ENCODE measurements around the gene NUP93. TPM values are rescaled to one million over a fixed set of nuclear protein-coding genes. Genes with fewer than 3 reads are reported as not detected.

The NUP93 gene
- total and polyA plus RNA-seq, 9 of the 15 experiments (the other 6 are each of a cell fraction or from before 2014, with no cell fraction given) = 92.0 to 162 (median 121) TPM

- TF ChIP-seq TAF1 (IDR thresholded peaks at IDR 0.05; ENCODE audit: control insufficient read depth, extremely low read depth, insufficient read depth, low read length, severe bottlenecking) (peak; percentile 28), PURB (CRISPR knock-in tag; IDR thresholded peaks at IDR 0.05; ENCODE audit: low read depth) (no peak), GABPB2 (CRISPR knock-in tag; conservative IDR thresholded peaks at IDR 0.05) (no peak), SMAD1 (IDR thresholded peaks at IDR 0.05; ENCODE audit: low read depth, low read length, partially characterized antibody) (no peak), POLR3G (IDR thresholded peaks at IDR 0.05; ENCODE audit: extremely low read depth, insufficient read length, insufficient replicate concordance) (no peak), MIER1 (IDR thresholded peaks at IDR 0.05; ENCODE audit: low read depth) (no peak), ZFP30 (CRISPR knock-in tag; IDR thresholded peaks at IDR 0.05; ENCODE audit: borderline replicate concordance) (no peak), BRF1 (IDR thresholded peaks at IDR 0.05; ENCODE audit: borderline replicate concordance, extremely low read depth, insufficient read length) (no peak), U2AF2 (optimal IDR thresholded peaks at IDR 0.05; ENCODE audit: low read depth, low read length) (no peak), CREB3 (tag; conservative IDR thresholded peaks at IDR 0.05; ENCODE audit: low read depth) (no peak), LARP7 (IDR thresholded peaks at IDR 0.05) (peak; percentile 97), AFF1 (IDR thresholded peaks at IDR 0.05; ENCODE audit: low read depth in 1 of 2, partially characterized antibody in 2 of 2) (no peak), RNF2 (IDR thresholded peaks at IDR 0.05) (no peak), FOXJ3 (CRISPR knock-in tag; IDR thresholded peaks at IDR 0.05) (no peak), GMEB1 (CRISPR knock-in tag; IDR thresholded peaks at IDR 0.05) (no peak), ZNF778 (CRISPR knock-in tag; IDR thresholded peaks at IDR 0.05) (no peak)
- TF ChIP-seq, protein P1, sequence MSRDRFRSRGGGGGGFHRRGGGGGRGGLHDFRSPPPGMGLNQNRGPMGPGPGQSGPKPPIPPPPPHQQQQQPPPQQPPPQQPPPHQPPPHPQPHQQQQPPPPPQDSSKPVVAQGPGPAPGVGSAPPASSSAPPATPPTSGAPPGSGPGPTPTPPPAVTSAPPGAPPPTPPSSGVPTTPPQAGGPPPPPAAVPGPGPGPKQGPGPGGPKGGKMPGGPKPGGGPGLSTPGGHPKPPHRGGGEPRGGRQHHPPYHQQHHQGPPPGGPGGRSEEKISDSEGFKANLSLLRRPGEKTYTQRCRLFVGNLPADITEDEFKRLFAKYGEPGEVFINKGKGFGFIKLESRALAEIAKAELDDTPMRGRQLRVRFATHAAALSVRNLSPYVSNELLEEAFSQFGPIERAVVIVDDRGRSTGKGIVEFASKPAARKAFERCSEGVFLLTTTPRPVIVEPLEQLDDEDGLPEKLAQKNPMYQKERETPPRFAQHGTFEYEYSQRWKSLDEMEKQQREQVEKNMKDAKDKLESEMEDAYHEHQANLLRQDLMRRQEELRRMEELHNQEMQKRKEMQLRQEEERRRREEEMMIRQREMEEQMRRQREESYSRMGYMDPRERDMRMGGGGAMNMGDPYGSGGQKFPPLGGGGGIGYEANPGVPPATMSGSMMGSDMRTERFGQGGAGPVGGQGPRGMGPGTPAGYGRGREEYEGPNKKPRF (IDR thresholded peaks at IDR 0.05; ENCODE audit: low read depth, low read length) = no peak
Measured at GRCh38 chr16:56681939-56682702, 47.8 kb upstream of the NUP93 start, which contains the start of gene MT1X (continued).

Data from K562 (cell line).